ENCODE measurements around the gene ADORA1. TPM values are rescaled to one million over a fixed set of nuclear protein-coding genes. Genes with fewer than 3 reads are reported as not detected.
A peak's percentile ranks its signal among the peaks of the same experiment; 100 is the strongest.

The ADORA1 gene
- total and polyA plus RNA-seq, 4 donors, result 0.71 to 2.5 TPM; not detected in 2

DNA sequence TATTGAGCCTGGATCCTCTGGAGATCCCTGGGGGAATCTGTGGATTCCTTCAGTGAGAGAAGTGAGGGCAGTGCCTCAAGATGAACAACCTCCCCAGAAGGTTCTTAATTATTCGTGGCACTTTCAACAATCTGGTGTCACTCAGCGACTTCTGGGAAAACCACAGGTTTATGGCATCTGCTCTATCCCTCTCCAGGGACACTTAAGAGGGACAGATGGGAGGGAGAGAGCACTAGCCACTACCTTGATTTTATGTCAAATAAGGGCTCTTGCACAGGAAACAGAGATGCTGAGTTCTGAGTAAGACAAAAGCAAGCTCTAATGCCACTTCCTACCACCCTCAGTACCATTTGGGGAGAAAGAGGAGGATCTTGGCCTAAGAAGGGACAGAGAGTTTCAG is 80.2 kb downstream of the ADORA1 start:
- Histone ChIP-seq H3K4me1 (ENCODE audit: control insufficient read depth in 1 of 2, insufficient read depth in 2 of 2, low read length in 2 of 2) (no peaks in the 10 kb centered on the region), H3K4me3 (ENCODE audit: low read length in 2 of 2) (no peak overlapping the region), H3K27me3 (ENCODE audit: control insufficient read depth in 1 of 2, insufficient read depth in 2 of 2, low read length in 1 of 2) (no peaks in the 10 kb centered on the region), H3K36me3 (ENCODE audit: control insufficient read depth in 1 of 2, insufficient read depth in 2 of 2, low read length in 1 of 2) (no peaks in the 10 kb centered on the region), H3K27ac (ENCODE audit: low read depth in 1 of 2, low read length in 2 of 2) (no peak overlapping the region), H3K9me3 (ENCODE audit: control insufficient read depth, low read length) (no peaks in the 10 kb centered on the region)
- DNase-seq, result no peak
- intact Hi-C loops (cut with DNase I), result no loop called here
- ATAC-seq (ENCODE audit: low FRiP score), result no peak
- WGBS, 2 donors, result 56 to 71% methylated on average over 2 of the region's 2 CpGs

DNA sequence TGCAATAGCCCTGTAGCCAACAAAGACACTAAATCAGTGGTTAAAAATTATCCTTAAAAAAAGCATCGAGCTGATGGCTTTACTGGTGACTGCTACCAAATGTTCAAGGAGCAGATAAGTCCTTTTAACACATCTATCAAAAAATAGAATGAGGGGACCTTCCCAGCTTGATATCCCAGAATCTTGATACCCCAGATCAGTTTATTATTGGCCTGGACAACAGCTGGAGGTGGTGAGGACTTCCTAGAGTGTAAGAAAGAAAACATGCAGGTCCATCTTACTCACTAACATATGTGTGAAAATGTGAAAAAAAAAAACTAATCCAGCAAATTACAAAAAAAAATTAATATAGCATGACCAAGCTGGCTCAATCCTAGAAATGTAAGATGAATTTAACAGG is 80.7 kb downstream of the ADORA1 start:
- WGBS, 2 donors, result 77 to 84% methylated on average over 1 of the region's 1 CpG
- H3K27ac ChIP-seq (ENCODE audit: low read depth in 1 of 2, low read length in 2 of 2), result no peak overlapping the region
- H3K36me3 ChIP-seq (ENCODE audit: control insufficient read depth in 1 of 2, insufficient read depth in 2 of 2, low read length in 1 of 2), result no peaks in the 10 kb centered on the region
- no peaks in the 10 kb centered on the region for H3K9me3 ChIP-seq (ENCODE audit: control insufficient read depth, low read length)
- no peak overlapping the region for H3K4me3 ChIP-seq (ENCODE audit: low read length in 2 of 2)
- ATAC-seq (ENCODE audit: low FRiP score) (no peak), DNase-seq (no peak)
- H3K27me3 ChIP-seq (ENCODE audit: control insufficient read depth in 1 of 2, insufficient read depth in 2 of 2, low read length in 1 of 2), result no peaks in the 10 kb centered on the region
- no peaks in the 10 kb centered on the region for H3K4me1 ChIP-seq (ENCODE audit: control insufficient read depth in 1 of 2, insufficient read depth in 2 of 2, low read length in 2 of 2)
- intact Hi-C loops (cut with DNase I), result no loop called here

DNA sequence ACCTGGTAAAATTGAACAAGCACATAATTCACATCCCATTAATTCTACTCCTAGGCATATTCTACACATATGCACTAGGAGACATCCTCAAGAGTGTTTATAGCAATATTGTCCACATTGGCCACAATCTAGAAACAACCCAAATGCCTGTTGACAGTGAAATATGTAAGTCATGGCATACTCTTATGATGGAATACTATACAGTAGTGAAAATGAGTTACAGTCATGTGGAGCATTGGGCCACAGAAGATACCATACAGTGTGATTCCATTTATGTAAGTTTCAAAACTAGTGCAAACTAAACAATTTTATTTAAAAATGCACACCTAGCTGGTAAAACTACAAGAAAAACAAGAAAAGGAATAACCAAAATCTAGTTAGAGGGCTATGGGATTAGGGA is 82.8 kb downstream of the ADORA1 start:
- no peak overlapping the region for H3K27ac ChIP-seq (ENCODE audit: low read depth in 1 of 2, low read length in 2 of 2)
- H3K9me3 ChIP-seq (ENCODE audit: control insufficient read depth, low read length), result no peaks in the 10 kb centered on the region
- H3K36me3 ChIP-seq (ENCODE audit: control insufficient read depth in 1 of 2, insufficient read depth in 2 of 2, low read length in 1 of 2), result no peaks in the 10 kb centered on the region
- no peaks in the 10 kb centered on the region for H3K27me3 ChIP-seq (ENCODE audit: control insufficient read depth in 1 of 2, insufficient read depth in 2 of 2, low read length in 1 of 2)
- no peak overlapping the region for H3K4me3 ChIP-seq (ENCODE audit: low read length in 2 of 2)
- no peaks in the 10 kb centered on the region for H3K4me1 ChIP-seq (ENCODE audit: control insufficient read depth in 1 of 2, insufficient read depth in 2 of 2, low read length in 2 of 2)
- DNase-seq, result no peak
- ATAC-seq (ENCODE audit: low FRiP score), result no peak
- intact Hi-C loops (cut with DNase I), result loop anchor here in 1 of 2 donors (10.0 kb wide), 1 partner anchor 46 kb away; no protein-coding TSS in a partner anchor

DNA sequence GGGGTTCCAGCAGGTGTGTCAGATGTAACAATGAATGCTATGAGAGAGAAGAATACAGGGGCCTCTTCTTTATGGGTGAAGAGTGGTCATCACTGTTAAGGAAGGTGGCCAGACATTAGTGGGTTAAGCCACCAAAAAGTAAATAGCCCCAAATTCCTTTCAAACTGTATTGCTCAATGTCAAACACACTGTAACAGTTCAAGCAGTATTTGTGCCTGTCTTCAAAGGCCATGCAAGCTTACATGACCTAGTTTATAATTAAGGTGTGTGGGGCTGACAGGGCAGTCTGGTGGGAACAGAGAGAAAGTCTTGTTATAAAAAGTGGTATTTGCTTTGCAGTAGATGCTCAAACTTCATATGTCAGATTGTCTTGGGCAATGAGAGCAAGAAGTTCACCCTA is 83.5 kb downstream of the ADORA1 start:
- intact Hi-C loops (cut with DNase I), result loop anchor here in 1 of 2 donors (10.0 kb wide), 1 partner anchor 46 kb away; no protein-coding TSS in a partner anchor
- Histone ChIP-seq H3K4me1 (ENCODE audit: control insufficient read depth in 1 of 2, insufficient read depth in 2 of 2, low read length in 2 of 2) (no peaks in the 10 kb centered on the region), H3K27me3 (ENCODE audit: control insufficient read depth in 1 of 2, insufficient read depth in 2 of 2, low read length in 1 of 2) (no peaks in the 10 kb centered on the region), H3K27ac (ENCODE audit: low read depth in 1 of 2, low read length in 2 of 2) (no peak overlapping the region), H3K9me3 (ENCODE audit: control insufficient read depth, low read length) (no peaks in the 10 kb centered on the region), H3K4me3 (ENCODE audit: low read length in 2 of 2) (no peak overlapping the region), H3K36me3 (ENCODE audit: control insufficient read depth in 1 of 2, insufficient read depth in 2 of 2, low read length in 1 of 2) (no peaks in the 10 kb centered on the region)
- DNase-seq, result no peak
- no peak for ATAC-seq (ENCODE audit: low FRiP score)

DNA sequence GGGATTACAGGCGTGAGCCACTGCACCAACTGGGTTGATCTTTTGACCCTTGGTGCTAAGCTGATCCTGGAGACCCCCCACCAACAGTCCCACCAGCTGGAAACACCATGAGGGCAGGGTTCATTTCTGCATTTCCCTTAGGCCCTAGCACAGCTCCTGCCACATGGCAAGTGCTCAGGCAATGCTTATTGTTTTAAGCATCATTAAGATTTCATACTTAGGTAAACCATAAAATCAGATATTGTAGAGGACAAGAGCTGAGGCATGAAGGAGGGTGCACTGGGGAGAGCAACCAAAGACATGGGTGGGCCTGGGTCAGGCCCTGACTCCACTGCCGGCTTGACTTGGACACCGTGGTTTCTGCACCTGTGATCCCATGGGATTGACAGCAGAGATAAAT is 84.3 kb downstream of the ADORA1 start:
- intact Hi-C loops (cut with DNase I), result loop anchor here in 1 of 2 donors (10.0 kb wide), 1 partner anchor 47 kb away; no protein-coding TSS in a partner anchor

DNA sequence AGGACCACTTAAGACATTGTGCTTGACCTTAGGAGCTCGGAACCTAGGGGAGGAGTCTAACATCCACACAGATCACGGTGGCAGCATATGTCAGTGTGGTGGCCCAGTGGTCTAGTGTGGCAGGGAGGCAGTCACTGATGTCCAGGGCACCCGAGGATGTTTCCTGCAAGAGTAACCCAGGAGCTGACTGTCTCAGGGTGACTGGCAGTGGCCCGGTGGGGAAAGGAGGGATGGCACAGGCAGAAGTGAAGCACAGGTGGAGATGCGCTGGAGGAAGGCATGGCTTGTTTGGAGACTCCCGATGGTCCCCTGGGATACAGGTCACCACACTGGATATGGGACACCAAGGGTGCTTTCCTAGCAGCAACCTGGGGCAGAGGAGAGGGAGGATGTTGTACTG is 85.6 kb downstream of the ADORA1 start:
- Histone ChIP-seq H3K9me3 (ENCODE audit: control insufficient read depth, low read length) (no peaks in the 10 kb centered on the region), H3K4me1 (ENCODE audit: control insufficient read depth in 1 of 2, insufficient read depth in 2 of 2, low read length in 2 of 2) (no peaks in the 10 kb centered on the region), H3K27me3 (ENCODE audit: control insufficient read depth in 1 of 2, insufficient read depth in 2 of 2, low read length in 1 of 2) (no peaks in the 10 kb centered on the region), H3K4me3 (ENCODE audit: low read length in 2 of 2) (no peak overlapping the region), H3K27ac (ENCODE audit: low read depth in 1 of 2, low read length in 2 of 2) (no peak overlapping the region), H3K36me3 (ENCODE audit: control insufficient read depth in 1 of 2, insufficient read depth in 2 of 2, low read length in 1 of 2) (no peaks in the 10 kb centered on the region)
- WGBS, 2 donors, result 81 to 86% methylated on average over 6 of the region's 6 CpGs
- DNase-seq, result no peak
- ATAC-seq (ENCODE audit: low FRiP score), result no peak
- intact Hi-C loops (cut with DNase I), result loop anchor here in 1 of 2 donors (10.0 kb wide), 1 partner anchor 48 kb away; no protein-coding TSS in a partner anchor

More for the DNA sequence above, 84.3 kb downstream of the ADORA1 start:
- 92 to 93% methylated on average over 3 of the region's 3 CpGs for WGBS, 2 donors
- Histone ChIP-seq H3K27me3 (ENCODE audit: control insufficient read depth in 1 of 2, insufficient read depth in 2 of 2, low read length in 1 of 2) (no peaks in the 10 kb centered on the region), H3K36me3 (ENCODE audit: control insufficient read depth in 1 of 2, insufficient read depth in 2 of 2, low read length in 1 of 2) (no peaks in the 10 kb centered on the region), H3K4me1 (ENCODE audit: control insufficient read depth in 1 of 2, insufficient read depth in 2 of 2, low read length in 2 of 2) (no peaks in the 10 kb centered on the region), H3K4me3 (ENCODE audit: low read length in 2 of 2) (no peak overlapping the region), H3K9me3 (ENCODE audit: control insufficient read depth, low read length) (no peaks in the 10 kb centered on the region), H3K27ac (ENCODE audit: low read depth in 1 of 2, low read length in 2 of 2) (no peak overlapping the region)
- no peak for ATAC-seq (ENCODE audit: low FRiP score)
- no peak for DNase-seq

DNA sequence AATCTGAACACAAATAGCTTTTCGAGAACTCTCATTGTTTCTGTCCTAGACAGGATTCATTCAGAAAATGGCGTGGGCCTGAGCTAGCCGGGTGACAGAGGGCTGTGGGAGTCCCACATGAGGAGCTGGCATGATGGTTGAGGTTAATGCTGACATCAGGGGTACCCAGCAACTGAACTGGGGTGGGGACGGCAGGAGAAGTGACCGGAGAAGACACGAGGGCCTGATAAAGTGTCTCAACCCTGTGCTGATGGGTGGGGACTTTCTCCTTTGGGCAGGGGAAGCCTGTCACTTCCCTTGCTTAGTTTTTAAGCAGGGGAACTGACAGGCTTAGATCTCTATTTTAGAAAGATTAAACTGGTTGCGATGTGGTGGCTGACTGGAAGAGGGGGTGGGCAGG is 87.3 kb downstream of the ADORA1 start:
- intact Hi-C loops (cut with DNase I), result loop anchor here (5.0 to 10.0 kb wide), 2 partner anchors 50 to 98 kb away; no protein-coding TSS in a partner anchor
- Histone ChIP-seq H3K27ac (ENCODE audit: low read depth in 1 of 2, low read length in 2 of 2) (no peak overlapping the region), H3K4me3 (ENCODE audit: low read length in 2 of 2) (no peak overlapping the region), H3K36me3 (ENCODE audit: control insufficient read depth in 1 of 2, insufficient read depth in 2 of 2, low read length in 1 of 2) (no peaks in the 10 kb centered on the region), H3K4me1 (ENCODE audit: control insufficient read depth in 1 of 2, insufficient read depth in 2 of 2, low read length in 2 of 2) (no peaks in the 10 kb centered on the region), H3K9me3 (ENCODE audit: control insufficient read depth, low read length) (no peaks in the 10 kb centered on the region), H3K27me3 (ENCODE audit: control insufficient read depth in 1 of 2, insufficient read depth in 2 of 2, low read length in 1 of 2) (no peaks in the 10 kb centered on the region)
- DNase-seq, result no peak
- 82 to 86% methylated on average over 7 of the region's 7 CpGs for WGBS, 2 donors
- ATAC-seq (ENCODE audit: low FRiP score), result no peak

DNA sequence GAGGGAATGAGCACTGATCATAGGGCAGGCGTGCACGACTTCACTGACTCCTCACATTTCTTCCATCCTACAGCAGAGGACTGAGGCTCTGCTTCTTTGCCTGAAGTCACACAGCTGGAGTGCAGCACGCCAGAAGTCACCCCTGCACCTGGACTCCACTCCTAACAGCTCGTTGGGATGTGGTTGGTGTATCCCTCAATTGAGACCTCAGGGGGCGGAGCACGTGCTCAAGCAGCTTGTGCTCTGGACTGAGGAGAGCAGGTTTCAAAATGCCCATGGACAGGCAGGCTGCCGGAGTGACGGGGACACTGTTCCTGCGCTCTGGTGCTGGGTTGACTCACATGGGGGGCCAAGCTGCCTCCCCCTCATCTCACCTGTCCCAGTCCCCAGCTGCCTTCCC is 88.0 kb downstream of the ADORA1 start:
- no peak overlapping the region for H3K27ac ChIP-seq (ENCODE audit: low read depth in 1 of 2, low read length in 2 of 2)
- no peak for ATAC-seq (ENCODE audit: low FRiP score)
- H3K9me3 ChIP-seq (ENCODE audit: control insufficient read depth, low read length), result no peaks in the 10 kb centered on the region
- no peaks in the 10 kb centered on the region for H3K4me1 ChIP-seq (ENCODE audit: control insufficient read depth in 1 of 2, insufficient read depth in 2 of 2, low read length in 2 of 2)
- DNase-seq, result no peak
- intact Hi-C loops (cut with DNase I), result loop anchor here (5.0 to 10.0 kb wide), 2 partner anchors 51 to 98 kb away; no protein-coding TSS in a partner anchor
- 60 to 70% methylated on average over 9 of the region's 9 CpGs for WGBS, 2 donors
- H3K4me3 ChIP-seq (ENCODE audit: low read length in 2 of 2), result no peak overlapping the region
- H3K36me3 ChIP-seq (ENCODE audit: control insufficient read depth in 1 of 2, insufficient read depth in 2 of 2, low read length in 1 of 2), result no peaks in the 10 kb centered on the region
- no peaks in the 10 kb centered on the region for H3K27me3 ChIP-seq (ENCODE audit: control insufficient read depth in 1 of 2, insufficient read depth in 2 of 2, low read length in 1 of 2)

DNA sequence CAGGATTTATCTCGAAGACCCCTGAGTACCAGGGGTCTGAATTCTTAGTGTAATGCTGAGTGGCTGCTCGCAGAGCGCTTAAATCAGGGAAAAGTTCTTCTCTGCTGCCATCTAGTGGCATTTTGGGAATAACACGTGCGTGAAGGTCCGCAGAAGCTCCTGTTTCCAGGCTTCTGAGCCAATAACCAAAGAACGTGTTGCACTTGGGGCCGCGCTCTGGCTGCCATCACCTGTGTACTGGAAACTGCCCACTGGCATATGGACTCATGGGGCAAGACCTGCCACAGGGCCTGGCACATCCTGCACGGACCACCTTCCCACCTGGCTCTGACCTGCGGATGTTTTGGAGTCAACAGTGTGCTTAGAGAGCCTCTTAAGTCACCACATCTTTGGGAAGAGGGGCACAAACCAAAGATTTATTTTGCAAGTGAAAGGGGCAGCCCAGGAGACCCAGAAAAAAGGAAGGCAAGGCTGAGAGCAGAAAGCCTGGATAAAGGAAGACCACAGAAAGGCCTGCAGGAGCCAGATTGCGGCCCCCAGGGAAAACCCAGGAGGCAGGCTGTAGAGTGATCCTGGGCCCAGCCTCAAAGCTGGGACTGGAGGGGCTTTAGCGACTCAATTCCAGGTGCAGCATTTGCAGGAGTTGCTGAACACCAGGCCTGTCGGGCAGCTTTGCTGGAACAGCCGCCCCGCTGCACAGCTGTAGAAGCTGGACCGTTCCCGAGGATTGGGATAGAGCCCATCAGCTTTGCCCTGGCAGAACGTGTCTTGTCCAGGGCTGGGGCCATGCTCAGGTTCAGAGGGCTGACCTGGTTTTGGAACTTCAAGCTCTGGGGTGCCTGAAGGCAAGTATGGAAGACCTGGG is 89.0 kb downstream of the ADORA1 start:
- H3K4me3 ChIP-seq (ENCODE audit: low read length in 2 of 2), result no peak overlapping the region
- H3K4me1 ChIP-seq (ENCODE audit: control insufficient read depth in 1 of 2, insufficient read depth in 2 of 2, low read length in 2 of 2), result no peaks in the 10 kb centered on the region
- intact Hi-C loops (cut with DNase I), result loop anchor here (1.0 to 10.0 kb wide), 5 partner anchors 52 to 178 kb away; no protein-coding TSS in a partner anchor
- ATAC-seq (ENCODE audit: low FRiP score) (peak; percentile 71), DNase-seq (no peak)
- H3K27ac ChIP-seq (ENCODE audit: low read depth in 1 of 2, low read length in 2 of 2), result no peak overlapping the region
- H3K27me3 ChIP-seq (ENCODE audit: control insufficient read depth in 1 of 2, insufficient read depth in 2 of 2, low read length in 1 of 2), result no peaks in the 10 kb centered on the region
- no peaks in the 10 kb centered on the region for H3K9me3 ChIP-seq (ENCODE audit: control insufficient read depth, low read length)
- no peaks in the 10 kb centered on the region for H3K36me3 ChIP-seq (ENCODE audit: control insufficient read depth in 1 of 2, insufficient read depth in 2 of 2, low read length in 1 of 2)
- WGBS, 2 donors, result 33 to 36% methylated on average over 19 of the region's 19 CpGs

All from aorta (tissue), 5 donors.